ENCODE results near the gene CR1L.

Gene CR1L

DNA sequence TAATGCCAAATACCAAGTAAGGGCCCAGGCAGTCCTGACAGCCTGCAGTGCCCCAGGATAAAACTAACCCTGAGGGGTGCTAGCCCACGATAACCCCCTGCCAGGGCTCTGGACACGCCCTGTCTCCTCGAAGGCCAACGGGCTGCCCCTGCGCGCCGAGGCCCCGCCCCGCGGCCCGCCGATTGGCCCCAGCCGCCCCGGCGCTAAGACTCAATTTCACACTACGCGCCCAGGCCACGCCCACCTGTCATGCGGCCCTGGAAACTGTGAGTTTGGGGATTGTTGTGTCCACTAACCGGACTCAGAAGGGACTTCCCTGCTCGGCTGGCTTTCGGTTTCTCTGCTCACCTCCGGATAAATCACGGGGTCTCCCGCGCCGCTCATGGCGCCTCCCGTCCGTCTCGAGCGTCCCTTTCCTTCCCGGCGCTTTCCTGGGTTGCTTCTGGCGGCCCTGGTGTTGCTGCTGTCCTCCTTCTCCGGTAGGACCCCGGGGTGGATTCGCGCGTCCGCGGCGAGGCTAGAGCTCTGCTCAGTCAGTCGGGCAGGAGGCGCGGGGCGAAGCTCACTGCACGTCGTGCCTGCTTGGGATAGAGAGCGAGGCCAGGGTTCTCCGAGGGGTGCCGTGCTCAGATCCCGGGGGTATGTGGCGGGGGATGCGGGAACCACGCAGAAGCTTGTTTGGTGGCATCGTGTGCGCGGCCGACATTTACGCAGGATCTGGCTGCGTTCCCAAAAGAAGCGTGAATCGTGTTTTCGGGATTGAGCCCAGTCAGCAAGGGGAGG lies at the start of gene CR1L:
CR1L (plus strand) TSS at position 282 of the 783 bp plus-strand sequence; CDS start at position 383, 101 bp downstream.
- peak within 1 kb of the TSS; percentile 47 for H3K4me3 ChIP-seq (ENCODE audit: low read depth, low read length)
- DNase-seq (ENCODE audit: low read depth) = peak; percentile 22

DNA sequence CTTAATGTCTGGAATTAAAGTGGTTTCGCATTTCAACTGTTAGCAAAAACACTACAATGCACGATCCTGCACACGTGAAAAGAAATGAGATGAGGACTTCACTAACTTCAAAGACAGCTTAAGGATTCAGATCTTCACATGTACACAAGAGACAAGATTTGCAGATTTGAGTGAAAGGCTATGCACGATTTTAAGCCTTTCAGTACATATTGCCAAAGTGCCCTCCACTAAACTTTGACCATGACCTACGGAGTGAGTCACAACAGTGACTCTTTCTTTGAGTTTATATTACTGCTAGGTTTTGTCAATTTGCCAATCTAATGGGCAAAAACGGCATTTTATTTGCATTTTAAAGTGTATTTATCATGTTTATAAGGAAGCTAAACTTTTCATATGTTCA lies 41.2 kb upstream of the CR1L start:
- no peak overlapping the region for H3K4me3 ChIP-seq (ENCODE audit: low read depth, low read length)
- no peak for DNase-seq (ENCODE audit: low read depth)
- TF ChIP-seq, protein P1, sequence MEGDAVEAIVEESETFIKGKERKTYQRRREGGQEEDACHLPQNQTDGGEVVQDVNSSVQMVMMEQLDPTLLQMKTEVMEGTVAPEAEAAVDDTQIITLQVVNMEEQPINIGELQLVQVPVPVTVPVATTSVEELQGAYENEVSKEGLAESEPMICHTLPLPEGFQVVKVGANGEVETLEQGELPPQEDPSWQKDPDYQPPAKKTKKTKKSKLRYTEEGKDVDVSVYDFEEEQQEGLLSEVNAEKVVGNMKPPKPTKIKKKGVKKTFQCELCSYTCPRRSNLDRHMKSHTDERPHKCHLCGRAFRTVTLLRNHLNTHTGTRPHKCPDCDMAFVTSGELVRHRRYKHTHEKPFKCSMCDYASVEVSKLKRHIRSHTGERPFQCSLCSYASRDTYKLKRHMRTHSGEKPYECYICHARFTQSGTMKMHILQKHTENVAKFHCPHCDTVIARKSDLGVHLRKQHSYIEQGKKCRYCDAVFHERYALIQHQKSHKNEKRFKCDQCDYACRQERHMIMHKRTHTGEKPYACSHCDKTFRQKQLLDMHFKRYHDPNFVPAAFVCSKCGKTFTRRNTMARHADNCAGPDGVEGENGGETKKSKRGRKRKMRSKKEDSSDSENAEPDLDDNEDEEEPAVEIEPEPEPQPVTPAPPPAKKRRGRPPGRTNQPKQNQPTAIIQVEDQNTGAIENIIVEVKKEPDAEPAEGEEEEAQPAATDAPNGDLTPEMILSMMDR (IDR thresholded peaks at IDR 0.05; ENCODE audit: low read depth, low read length, missing control alignments) = no peak

More for the DNA sequence above, at the start of gene CR1L:
- TF ChIP-seq, protein P1 (IDR thresholded peaks at IDR 0.05; ENCODE audit: low read depth, low read length, missing control alignments) = no peak

DNA sequence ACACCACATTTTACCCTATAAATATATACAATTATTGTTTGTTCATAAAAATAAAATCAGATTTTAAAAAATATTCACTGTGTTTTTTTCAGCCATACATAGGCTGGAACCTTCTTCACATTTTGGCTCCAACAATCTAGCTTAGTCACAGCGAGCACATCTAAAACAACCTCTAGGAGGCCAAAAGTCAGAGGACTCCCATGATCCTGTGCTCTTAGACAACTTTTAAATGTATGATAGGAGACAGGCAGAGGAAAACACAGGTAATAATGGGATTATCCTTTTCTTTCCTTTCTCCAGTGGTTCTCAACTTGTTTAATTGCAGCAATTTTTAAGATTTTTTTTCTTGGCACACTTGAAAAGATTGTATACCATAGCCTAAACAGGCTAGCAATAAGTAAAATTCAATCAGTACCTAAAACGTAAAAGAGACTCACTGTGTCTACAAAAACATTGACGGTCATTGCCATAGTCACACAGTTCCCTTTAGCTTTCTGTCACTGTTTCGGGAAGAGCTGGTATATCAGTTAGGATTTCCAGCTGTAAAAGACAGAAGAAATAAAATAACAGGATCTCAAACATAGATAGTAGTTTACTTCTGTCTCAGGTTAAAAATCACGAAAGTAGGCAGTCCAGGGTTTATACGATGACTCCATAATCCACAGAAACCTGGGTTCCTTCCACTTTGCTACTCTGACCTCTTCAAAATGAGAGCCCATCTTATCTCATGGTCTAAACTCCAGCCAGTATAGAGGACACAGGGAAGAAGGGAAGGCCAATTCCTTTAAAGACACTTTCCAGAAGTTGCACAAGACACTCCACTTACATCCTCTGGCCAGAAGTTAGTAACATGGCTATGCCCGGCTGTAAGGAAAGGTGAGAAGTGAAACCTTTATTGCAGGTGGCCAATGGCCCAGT lies 39.2 kb upstream of the CR1L start:
- no peak for DNase-seq (ENCODE audit: low read depth)
- TF ChIP-seq, protein P1 (IDR thresholded peaks at IDR 0.05; ENCODE audit: low read depth, low read length, missing control alignments) = no peak
- no peak overlapping the region for H3K4me3 ChIP-seq (ENCODE audit: low read depth, low read length)

DNA sequence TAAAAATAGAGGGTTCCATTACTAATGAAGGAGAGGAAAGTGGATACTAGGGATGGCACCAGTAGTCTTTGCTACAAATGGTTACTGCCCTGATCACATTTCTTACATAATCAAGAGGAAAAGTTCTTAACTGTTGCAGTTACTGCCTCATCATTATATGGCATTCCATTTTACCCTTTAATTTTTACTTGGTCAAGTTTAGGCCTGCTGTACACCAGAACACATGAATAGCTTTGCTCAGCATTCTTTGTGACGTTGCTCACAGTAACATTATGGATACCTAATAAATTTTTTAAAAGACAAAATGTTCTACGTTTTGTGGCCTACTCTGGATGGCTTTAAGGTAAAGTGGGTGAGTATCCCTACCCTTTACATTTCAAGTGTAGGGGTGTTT lies 38.6 kb upstream of the CR1L start:
- TF ChIP-seq, protein P1 (IDR thresholded peaks at IDR 0.05; ENCODE audit: low read depth, low read length, missing control alignments) = no peak
- H3K4me3 ChIP-seq (ENCODE audit: low read depth, low read length) = no peak overlapping the region
- DNase-seq (ENCODE audit: low read depth) = no peak

DNA sequence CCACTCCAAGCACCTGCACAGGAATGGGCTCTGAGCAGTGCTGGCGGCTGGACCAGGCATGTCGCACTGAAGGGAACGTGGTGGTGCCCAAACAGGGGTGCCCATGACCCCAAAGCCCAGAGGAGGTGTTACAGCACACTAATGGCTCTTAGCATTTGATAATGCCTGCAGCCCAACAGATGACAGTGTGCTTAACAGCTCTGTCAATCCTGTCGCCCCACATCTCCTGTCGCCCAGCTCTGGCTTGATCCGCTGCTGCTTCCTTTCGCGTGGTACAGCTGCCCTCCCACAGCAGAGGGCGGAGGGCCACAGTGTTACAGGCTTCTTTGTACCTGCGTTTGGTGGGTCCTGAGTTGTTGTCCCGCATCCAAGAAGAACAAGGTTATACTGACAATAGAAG lies 32.2 kb upstream of the CR1L start:
- no peak overlapping the region for H3K4me3 ChIP-seq (ENCODE audit: low read depth, low read length)
- TF ChIP-seq, protein P1 (IDR thresholded peaks at IDR 0.05; ENCODE audit: low read depth, low read length, missing control alignments) = no peak
- DNase-seq (ENCODE audit: low read depth) = no peak

DNA sequence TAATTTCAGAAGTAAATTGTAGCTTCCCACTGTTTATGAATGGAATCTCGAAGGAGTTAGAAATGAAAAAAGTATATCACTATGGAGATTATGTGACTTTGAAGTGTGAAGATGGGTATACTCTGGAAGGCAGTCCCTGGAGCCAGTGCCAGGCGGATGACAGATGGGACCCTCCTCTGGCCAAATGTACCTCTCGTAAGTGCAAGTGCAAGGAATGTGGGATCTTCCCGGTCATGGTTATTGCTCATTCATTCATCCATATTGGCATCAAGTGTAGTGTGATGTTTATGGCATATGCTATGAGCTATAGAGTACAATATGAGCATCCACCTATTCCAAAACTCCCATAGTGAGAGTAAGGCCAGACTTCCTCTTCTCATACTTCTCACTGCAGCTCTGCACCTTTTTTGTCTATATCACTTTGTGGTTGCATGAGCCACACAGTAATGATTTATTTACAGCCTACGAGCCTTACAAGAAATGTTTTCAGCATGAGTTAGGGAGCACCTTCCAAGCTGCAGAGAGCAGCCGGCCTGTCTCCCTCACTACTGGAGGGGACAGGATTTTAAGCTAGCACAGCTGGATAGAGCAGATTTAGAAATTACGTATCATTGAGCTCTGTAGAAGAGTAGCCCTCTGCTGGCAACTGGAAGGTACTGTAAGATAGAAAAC lies 24.9 kb upstream of the CR1L start:
- TF ChIP-seq, protein P1 (IDR thresholded peaks at IDR 0.05; ENCODE audit: low read depth, low read length, missing control alignments) = peak; percentile 89
- DNase-seq (ENCODE audit: low read depth) = no peak
- H3K4me3 ChIP-seq (ENCODE audit: low read depth, low read length) = no peak overlapping the region
